Stimulated activated CD4-positive, alpha-beta T cell treated with anti-CD3 and anti-CD28 coated beads, Interleukin-1b, Interleukin-23, amount 100 ng/mL, for 1 hour (primary cell): ENCODE data around the gene RASSF4.

ENCODE experiments used
- DNase-seq, 2 donors: peaks; one replicate each; pipeline ENCODE4 v3.0.0-alpha.2; 2020; ENCODE audit warnings: low read depth in 2 of 2

RASSF4 gene

GRCh38 chr10:44948642-44949041 is 11.0 kb upstream of the RASSF4 start:
- no peak for DNase-seq

GRCh38 chr10:44949127-44949802 is 10.3 kb upstream of the RASSF4 start:
- DNase-seq, result no peak

GRCh38 chr10:44949915-44950314 is 9.7 kb upstream of the RASSF4 start:
- no peak for DNase-seq

GRCh38 chr10:44950326-44951225 is 9.0 kb upstream of the RASSF4 start:
- DNase-seq, result no peak

GRCh38 chr10:44951576-44952226 is 7.9 kb upstream of the RASSF4 start:
- no peak for DNase-seq

GRCh38 chr10:44952779-44953231 is 6.8 kb upstream of the RASSF4 start:
- no peak for DNase-seq

- no peak for DNase-seq
Measured at GRCh38 chr10:44954042-44954441, 5.6 kb upstream of the RASSF4 start.

- DNase-seq, result no peak
Measured at GRCh38 chr10:44954962-44955361, 4.6 kb upstream of the RASSF4 start.

- no peak for DNase-seq
Measured at GRCh38 chr10:44955413-44956070, 4.1 kb upstream of the RASSF4 start.

GRCh38 chr10:44956226-44956625 is 3.4 kb upstream of the RASSF4 start:
- no peak for DNase-seq

- no peak for DNase-seq
Measured at GRCh38 chr10:44956717-44957706, 2.6 kb upstream of the RASSF4 start.

- no peak for DNase-seq
Measured at GRCh38 chr10:44958196-44958897, 1.3 kb upstream of the RASSF4 start.

GRCh38 chr10:44958898-44959246 is 730 bp upstream of the RASSF4 start:
- DNase-seq, result no peak

GRCh38 chr10:44960088-44960460 is 472 bp downstream of the RASSF4 start:
- no peak for DNase-seq

GRCh38 chr10:44960482-44961229 is 1.1 kb downstream of the RASSF4 start:
- DNase-seq, result no peak

GRCh38 chr10:44961230-44961571 is 1.6 kb downstream of the RASSF4 start:
- DNase-seq, result no peak

GRCh38 chr10:44961931-44962750 is 2.5 kb downstream of the RASSF4 start:
- DNase-seq, result no peak

GRCh38 chr10:44962870-44963738 is 3.5 kb downstream of the RASSF4 start:
- no peak for DNase-seq
